GM21360 (cell line): ENCODE measurements around the gene QKI.
"Not testable (repeated sequence)": the region's sequence is repeated elsewhere in the genome, so short reads cannot be mapped to it uniquely, and the experiment has no call there.

Experiments
- ATAC-seq: cut with Tn5 transposase; IDR thresholded peaks from one replicate; pipeline ENCODE4 v1.9.1; 2021; ENCODE audit warnings: mild to moderate bottlenecking, moderate library complexity; ENCODE audit not compliant: unreplicated experiment

The QKI gene

DNA sequence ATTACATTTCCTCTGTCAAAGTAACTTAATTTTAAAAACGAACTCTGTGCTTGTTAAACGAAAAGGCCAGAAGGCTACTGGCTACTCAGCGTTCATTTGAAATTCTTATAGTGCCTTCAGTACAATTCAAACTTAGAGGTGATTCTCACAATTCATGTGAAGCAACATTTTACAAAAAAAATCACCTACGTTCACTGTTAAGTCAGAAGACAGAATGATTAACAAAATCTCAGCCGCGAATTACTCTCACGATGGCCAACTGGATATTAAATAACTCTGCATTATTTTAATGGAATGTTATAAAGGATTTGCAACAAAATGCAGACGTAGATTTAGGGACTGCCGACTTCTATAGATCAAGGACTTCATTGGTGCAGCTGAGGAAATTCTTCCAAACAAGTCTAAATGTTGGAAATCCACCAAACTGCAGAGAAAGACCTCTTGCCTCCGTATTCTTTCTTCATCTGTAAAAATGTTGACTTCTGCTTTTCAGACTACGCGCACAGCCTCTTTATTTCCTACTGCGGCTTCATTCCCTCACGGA is 1.6 kb upstream of the QKI start:
- ATAC-seq = no peak

DNA sequence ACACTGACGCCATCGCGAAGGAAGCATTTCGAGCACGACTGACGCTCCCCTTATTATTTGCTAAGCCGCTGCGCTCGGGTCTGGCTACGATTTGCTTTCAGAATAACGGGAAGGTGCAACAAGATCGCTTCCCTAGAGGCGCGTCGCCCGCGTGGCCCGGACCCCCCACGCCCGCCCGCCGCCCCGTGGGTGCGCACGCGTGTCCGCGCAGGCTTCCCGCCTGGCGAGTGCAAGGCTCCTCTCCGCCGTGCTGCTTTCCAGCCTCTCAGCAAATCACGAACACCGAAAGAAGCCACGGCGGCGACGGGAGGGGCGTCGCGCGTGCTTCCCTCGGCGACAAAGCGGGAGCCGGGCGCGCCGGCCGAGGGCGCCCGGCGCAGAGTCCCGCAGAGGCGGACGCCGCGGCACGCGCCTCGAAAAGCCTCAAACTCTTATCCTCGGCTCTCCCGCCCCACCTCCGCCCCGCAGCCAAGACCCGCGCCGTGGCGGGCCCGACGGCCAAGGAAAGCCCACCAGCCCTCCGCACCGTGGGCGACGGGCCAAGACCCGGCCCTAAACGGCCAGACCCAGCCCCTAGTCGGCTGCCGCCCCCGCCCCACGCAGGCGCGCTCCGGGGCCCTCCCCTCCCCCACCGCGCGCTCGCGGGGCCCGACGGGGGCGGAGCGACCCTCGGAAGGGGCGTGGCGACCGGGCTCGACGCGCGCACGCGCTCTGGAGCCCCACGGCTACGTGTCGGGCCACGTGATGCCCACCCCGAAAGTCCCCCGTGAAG is 987 bp upstream of the QKI start:
- peak; percentile 39 for ATAC-seq

DNA sequence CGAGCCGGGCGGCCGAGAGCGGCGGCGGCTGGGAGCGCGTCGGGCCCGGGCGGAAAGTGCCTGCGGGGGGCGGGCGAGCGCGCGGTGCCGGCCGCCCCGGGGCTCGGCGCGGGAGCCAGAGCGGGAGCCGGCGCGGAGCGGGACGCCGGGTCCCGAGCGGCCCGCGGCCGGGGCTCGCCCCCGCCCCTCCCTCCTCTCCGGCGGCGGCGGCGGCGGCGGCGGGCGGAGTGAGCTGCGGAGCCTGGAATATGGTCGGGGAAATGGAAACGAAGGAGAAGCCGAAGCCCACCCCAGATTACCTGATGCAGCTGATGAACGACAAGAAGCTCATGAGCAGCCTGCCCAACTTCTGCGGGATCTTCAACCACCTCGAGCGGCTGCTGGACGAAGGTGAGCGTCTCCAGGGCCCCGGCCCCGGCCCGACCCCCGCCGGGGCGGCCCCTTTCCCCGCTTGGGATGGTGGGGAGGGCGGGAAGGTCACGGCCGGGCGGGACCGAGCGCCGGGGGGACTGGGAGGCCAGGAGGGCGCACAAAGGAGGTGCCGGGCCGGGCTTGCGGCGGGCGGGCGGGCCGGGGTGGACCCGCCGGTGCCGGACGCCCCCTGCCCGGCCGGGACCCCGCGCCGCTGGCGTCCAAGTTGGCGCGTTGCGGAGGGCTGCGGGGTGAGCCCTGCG is 565 bp downstream of the QKI start:
- ATAC-seq = peak; percentile 13

DNA sequence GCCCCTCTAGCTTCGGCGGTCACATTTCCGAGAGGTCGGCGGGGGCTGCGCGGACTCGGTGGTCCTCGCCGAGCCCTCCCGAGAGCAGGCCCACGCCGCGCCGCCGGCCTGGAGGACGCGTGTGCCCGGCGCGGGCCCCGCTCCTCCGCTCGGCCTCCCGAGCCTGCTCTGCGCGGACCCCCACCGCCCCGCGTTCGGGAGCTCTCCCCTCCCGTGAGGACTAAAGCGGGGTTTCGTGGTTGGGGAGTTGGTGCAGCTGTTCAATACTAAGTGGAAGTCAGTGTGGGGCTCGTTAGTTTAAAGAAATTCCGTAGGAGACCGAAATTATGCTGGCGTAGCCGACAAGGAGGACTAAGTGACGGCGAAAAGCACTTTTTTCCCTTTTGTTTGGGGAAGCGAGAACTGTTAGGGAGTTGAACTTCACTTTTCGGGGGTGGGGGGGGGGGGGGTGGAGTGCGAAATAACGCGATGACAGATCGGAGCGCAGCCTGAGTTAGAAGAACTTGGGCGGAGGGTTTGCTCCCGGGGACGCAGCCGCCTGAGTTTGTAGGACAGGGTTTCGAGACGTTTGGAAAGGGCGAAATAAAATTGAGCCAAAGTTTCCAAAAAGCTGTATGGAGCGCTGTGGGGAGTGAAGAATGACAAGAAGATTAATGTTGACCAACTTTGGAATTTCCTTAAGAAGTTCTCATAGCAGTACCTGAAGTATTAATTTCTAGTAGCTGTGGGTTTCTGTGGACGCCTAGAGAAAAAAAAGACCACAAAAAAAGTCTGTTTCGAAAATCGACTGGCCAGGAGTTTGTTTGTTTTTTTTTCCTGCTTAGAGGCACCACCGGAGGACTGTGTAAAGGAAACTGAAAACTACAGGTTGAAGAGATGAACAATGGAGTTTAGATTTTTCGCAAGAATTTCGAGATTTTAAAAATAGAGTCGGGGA is 1.4 kb downstream of the QKI start:
- no peak for ATAC-seq

DNA sequence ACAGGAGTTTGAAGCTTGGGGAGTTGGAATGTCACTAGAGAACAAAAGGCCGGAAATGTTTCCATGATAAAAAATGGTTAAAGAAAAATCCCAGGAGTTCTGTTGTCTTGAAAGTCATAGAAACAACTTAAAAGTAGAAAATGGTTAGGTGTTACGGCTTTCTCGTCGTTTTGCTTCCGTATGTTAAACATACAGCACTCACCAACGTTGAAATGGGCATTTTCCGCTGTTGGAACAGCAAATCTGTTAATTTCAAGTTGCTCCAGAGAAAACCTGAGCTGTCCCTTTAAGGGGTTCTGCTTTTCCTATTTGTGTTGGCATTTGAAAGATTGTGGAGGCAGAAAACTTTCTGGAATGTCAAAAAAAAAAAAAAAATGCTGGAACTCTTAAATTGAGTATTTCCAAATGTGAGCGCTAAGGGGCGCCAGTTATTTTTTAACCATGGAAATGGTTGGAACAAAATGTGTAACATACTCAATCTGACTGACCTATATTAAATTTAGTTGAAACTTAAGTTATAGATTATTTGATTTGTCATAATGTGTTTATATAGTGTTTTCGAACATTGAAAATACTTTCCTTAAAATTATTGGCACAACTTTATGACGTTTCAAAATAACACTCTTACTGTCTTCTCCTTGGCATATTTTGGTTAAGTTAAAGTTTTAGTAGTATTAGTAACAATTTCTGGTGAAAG is 2.2 kb downstream of the QKI start:
- no peak for ATAC-seq

DNA sequence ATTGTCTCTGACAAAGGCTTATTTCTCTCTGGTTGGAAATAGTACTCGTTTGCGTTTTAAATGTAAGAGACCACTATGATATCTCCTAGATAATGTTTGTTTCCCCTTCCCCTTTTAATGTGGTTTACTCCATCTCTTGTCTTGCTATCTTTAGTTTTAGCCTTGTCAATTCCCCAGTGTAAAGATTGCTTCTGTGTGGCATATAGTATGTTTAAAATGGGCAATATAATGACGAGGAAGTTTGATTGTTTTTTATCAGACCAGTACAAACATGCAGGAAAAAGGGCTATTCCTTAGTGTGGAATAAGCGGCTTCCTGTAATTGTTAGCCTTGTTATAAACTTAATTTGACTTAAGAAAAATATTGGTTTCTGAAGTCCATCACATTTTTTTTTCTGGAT is 3.1 kb downstream of the QKI start:
- no peak for ATAC-seq

DNA sequence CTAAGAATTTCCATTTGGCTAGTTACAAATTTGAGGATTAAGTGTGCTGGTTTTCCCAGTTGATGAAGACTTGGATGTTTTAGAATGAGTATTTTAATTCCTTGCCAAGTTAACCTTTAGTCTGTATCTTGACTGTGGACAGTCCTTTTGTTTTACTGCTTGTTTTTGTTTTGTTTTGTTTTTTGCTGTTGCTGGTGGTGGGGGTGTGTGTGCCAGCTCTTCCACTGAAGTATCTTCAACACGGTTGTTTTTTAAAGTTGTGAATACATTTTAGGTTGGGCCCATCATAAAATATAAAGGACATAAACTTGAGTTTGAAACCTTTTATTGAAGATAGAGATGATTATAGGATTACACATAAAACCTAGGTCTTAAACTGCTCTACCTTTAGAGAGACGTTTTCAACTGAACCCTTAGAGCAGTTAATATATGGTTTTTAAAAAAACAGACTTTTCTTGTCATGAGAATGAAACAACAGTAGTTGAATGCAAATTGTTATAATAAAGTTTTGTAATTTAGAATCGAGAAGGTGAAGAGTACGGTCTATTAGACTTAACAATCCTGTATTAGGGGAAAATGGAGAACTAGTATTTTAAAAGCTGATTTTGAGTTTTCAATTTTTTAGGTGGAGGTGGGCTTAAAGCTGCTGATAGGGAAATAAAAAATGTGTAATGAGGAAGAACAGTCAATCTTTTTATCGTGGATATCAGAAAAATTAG is 4.0 kb downstream of the QKI start:
- no peak for ATAC-seq

DNA sequence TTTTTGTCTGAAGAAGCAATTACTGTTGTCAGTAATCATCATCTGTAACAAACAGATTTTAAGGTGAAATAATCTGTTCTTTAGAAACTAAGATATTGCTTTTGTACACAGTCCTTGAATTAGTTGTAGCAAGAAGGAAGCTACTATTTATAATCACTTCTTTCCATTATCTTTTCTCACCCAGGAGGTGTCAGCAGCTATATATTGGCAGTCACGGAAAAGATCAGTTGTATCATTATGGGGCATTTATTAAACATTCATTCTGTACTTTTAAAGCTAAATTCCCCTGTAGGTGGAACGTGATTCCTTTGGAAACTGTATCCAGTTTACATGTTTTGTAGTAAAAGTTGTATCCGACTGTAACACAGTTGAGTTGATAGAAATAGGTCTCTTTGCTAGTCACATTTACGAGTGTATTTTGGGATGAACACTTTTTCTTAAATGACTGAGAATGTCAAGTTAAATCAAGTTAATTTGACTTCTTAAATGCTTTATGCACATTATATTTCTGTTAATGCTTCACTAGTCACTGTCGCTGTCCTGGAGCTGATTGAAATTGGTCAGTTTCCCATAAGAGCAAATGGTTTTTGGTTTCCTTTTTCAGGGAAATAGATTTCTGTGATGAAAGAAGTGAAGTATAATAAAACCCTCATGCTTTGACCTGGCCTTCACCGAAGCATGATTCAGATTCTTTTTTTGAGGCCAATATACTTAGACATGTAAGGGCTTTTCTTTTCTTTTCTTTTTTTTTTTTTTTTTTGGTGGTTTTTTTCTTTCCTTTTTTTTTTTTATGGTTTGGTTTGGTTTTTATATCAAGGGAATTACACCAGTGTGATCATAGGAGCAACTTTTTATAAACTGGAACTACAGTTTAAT is 5.1 kb downstream of the QKI start:
- ATAC-seq = no peak

DNA sequence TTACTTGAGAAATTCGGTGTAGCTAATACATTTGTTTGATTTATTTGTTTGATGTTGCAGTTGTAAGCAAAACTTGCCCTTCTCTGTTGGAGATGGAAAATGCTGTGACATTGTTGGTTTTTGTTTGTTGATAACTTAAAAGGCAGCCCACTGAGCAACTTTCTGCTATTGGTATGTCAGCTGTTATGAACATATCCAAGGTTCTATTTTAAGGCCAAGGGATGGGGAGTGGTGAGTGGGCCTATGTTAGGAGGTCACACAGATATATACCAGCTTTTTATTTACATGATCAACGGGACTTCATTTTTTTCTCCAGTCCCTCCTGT is 5.7 kb downstream of the QKI start:
- no peak for ATAC-seq

DNA sequence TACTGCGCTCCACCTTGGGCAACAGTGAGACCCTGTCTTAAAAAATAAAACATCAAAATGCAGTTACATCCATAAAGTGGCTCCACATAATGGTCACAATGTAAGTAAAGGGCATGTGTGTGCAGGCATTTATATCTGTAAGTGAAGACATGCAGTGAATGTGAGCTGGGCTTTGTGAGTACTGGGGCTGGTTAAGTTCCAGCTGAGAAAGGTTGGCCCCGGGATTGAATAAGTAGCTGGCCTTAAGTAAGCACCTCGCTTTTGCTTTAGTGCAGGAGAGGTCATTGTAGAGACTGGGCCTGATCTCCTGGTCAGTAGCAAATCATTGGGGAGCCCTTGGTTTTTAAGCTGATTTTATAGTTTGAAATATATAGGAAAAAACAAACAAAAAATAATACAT is 8.0 kb downstream of the QKI start:
- no peak for ATAC-seq

DNA sequence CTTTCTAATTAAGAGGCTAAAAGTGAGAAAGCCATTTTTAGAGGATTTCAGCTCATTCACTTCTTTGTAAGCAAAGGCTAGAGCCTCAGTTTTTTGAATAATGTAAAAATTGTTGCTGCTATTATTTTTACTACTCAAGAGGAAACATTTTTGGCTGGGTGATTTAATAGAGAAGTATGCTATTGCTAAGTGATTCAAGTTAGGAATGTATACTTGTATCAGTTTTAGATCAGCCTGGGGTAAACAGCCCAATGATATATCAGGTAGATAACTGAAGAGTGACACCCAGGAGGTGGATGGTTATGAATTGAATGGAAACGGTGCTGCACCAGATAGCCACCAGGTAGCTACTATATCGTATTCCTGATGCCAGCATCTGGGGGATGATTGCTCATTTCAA is 9.2 kb downstream of the QKI start:
- no peak for ATAC-seq

DNA sequence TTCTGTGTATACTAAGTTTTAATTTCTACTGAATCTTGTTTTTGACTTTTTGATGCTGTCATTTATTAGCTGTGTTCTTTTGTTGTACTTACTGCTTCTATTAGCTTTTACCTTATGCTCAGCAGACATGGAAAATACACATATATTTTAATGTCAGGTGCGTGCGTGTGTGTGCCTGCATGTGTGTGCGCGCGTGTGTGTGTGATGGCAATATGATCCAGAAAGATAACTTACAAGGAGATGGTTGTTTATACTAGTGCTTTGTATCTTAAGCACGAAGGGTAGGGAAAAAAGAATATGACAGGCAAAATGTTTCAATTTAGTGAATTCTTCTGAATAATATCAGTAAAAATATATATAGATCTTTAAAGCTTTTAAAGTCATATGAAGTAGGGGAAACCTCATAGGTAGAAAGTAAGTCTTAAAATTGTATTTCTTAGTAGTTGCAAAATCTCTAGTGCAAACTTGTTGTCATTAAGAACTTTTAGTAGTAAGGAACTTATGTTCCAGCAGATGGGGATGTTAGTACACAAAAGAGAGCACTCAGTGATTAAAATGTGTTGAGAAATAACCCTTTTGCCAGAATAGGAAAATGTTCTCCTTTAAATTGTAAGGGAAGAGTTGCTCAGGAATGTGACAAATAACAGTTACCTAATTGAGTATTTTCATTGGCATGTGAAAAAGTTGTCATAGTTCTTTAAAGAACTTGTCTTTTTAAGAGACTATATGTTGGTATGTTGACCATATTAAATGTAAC is 13.2 kb downstream of the QKI start:
- ATAC-seq = no peak

DNA sequence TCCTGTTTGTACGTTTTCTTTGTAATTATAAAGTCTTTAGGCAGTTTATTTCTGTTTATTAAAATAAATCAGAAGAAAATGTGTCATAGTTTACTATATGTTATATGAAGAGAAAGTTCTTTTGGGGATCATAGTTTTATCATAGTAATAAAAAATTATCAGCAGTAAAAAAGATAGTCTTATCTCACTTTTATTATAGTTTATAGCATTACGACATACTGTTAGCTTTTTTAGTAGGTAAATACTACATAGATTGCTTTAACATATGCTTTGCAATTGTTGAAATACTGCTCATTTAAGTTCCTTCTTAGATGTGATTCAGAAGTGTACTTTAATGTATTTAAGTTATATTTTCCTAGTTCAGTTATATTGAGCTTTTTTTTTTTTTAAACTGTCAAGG is 13.9 kb downstream of the QKI start:
- ATAC-seq = no peak

DNA sequence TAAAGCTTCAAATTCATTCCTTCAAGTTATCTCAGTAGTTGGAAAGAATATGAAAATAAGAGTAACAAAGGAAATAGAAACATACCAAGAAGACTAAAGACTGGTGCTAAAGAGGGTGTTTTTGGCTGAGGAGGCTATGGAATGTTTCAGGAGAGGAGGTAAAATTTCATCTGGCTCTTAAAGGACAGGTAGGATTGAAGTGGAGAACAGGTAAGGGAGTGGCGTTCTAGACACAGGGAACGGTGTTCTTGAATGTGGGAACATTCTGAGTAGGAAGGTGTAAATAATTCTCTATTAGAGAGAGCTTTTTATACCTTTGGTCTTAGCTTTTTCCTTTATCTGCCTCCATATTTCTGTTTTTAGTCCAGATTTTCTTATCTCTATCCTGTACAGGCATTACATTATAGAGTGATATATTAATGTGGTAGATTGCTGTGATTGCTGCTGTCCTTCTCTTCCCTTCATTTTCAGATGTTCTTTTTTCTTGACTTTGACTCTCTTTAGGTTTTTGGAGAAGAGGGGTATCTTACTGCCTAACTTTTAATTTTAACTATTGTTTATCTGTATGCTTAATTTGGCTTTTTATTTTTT is 15.4 kb downstream of the QKI start:
- no peak for ATAC-seq

DNA sequence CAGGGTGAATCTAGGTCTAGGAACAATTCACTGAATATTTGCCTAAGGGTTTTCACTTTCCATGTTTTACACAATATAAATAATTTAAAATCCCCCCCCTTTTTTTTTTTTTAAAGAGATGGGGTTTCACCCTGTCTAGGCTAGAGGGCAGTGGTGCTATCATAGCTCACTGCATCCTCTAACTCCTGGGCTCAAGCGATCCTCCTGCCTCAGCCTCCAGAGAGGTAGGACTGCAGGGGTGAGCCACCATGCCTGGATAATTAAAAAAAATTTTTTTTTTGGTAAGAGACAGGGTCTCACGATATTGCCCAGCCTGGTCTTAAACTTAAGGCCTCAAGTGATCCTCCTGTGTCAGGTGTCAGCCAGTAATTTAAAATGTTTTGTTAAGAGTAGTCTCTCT is 17.8 kb downstream of the QKI start:
- ATAC-seq = no peak

DNA sequence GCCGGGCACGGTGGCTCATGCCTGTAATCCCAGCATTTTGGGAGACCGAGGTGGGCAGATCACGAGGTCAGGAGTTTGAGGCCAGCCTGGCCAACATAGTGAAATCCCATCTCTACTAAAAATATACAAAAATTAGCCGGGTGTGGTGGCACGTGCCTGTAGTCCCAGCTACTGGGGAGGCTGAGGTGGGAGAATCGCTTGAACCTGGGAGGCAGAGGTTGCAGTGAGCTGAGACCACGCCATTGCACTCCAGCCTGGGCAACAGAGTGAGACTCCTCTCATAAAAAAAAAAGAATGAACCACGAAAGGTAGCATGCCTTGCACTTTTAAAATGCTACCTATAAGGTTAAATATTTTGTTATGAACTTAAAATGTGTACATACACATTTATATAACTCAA is 19.0 kb downstream of the QKI start:
- not testable (repeated sequence) for ATAC-seq

DNA sequence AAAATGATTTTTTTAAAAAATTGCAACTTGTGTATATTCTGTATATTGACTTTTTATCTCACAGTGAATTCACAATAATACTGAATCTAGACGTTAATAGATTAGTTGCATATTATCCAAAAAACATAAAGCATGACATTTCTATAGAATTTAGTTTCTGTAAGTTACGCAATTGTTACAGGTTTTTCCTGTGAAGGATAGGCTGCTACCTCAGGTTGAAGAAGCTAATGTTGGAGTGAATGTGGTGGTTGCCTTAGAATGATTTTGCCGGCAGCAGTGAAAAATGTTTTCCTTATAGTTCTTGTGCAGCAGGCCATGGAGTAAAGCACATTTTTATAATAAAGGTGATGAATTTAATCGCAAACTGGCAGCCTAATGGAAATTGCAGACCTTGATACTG is 20.5 kb downstream of the QKI start:
- ATAC-seq = no peak

DNA sequence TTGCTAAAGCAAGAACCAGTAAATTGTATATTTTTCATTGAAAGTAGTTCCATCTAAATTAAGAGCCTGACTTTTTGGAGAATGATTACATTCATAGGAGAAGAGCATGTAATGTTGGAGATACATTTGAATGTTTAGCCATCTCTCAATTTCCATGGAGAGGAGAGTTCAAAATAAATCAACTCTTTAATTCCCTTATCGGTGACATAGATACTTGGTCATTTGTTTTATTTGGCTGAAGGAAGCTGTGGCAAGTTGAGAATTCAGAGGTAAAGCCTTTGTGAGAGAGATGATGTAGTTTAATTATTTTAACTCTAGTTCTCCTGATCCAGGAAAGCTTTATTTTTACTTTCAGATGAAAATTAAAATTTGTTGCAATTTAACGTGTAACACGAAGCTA is 22.3 kb downstream of the QKI start:
- ATAC-seq = no peak
